Kidney epithelial cell (primary cell): ENCODE data around the gene PTPN1. TPM values are rescaled to one million over a fixed set of nuclear protein-coding genes. Genes with fewer than 3 reads are reported as not detected.

Source experiments
- DNase-seq: peaks from one replicate; pipeline ENCODE4 v3.0.0-alpha.2; 2010; ENCODE audit warnings: low read depth
- H3K27me3 ChIP-seq: 2 replicates; pipeline ENCODE4 v1.6.0; 2011; ENCODE audit warnings: low read length; ENCODE audit not compliant: control insufficient read depth, insufficient read depth
- H3K36me3 ChIP-seq: 2 replicates; pipeline ENCODE4 v1.5.1; 2011; ENCODE audit warnings: low read length; ENCODE audit not compliant: control insufficient read depth, insufficient read depth
- H3K4me3 ChIP-seq: 2 replicates; pipeline ENCODE4 v1.5.1; 2011; ENCODE audit warnings: low read depth, mild to moderate bottlenecking, control low read depth, low read length
- total RNA-seq: library from RNA; depleted of rRNA; stranded (reverse); fragments of >200 nt; gene quantifications from 2 replicates; pipeline ENCODE4 v1.2.3, GENCODE V29; 2015
- TF ChIP-seq, protein P1 (sequence below): IDR thresholded peaks from 2 replicates; pipeline ENCODE4 v1.5.1; 2011; ENCODE audit warnings: mild to moderate bottlenecking, moderate library complexity, low read length, control low read depth, inconsistent platforms; ENCODE audit not compliant: insufficient read depth, poor library complexity, severe bottlenecking

The PTPN1 gene
- total RNA-seq, 1 donor from 2014 or later = 36.9 TPM

DNA sequence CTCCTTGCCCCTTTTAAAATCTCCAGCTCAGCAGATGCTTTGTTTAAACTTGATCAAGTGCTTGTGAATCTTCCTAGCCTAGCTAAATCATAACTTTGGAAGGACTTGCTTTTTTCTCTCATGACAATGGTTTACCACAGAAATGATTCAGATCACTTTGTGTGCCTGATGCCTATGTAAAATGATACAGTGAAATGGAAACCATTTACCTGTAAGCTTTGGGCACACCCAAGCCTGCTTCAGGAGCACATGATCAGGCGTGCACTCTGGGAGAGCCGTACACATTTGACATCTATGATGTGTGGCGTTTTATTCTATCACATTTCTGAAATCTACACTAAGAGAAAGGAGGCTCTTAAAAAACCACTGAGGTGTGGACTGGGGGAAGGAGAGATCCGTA is 41.1 kb downstream of the PTPN1 start:
- TF ChIP-seq, protein P1, sequence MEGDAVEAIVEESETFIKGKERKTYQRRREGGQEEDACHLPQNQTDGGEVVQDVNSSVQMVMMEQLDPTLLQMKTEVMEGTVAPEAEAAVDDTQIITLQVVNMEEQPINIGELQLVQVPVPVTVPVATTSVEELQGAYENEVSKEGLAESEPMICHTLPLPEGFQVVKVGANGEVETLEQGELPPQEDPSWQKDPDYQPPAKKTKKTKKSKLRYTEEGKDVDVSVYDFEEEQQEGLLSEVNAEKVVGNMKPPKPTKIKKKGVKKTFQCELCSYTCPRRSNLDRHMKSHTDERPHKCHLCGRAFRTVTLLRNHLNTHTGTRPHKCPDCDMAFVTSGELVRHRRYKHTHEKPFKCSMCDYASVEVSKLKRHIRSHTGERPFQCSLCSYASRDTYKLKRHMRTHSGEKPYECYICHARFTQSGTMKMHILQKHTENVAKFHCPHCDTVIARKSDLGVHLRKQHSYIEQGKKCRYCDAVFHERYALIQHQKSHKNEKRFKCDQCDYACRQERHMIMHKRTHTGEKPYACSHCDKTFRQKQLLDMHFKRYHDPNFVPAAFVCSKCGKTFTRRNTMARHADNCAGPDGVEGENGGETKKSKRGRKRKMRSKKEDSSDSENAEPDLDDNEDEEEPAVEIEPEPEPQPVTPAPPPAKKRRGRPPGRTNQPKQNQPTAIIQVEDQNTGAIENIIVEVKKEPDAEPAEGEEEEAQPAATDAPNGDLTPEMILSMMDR = no peak
- H3K4me3 ChIP-seq = no peak overlapping the region
- no peaks in the 10 kb centered on the region for H3K36me3 ChIP-seq
- H3K27me3 ChIP-seq = no peaks in the 10 kb centered on the region
- no peak for DNase-seq

DNA sequence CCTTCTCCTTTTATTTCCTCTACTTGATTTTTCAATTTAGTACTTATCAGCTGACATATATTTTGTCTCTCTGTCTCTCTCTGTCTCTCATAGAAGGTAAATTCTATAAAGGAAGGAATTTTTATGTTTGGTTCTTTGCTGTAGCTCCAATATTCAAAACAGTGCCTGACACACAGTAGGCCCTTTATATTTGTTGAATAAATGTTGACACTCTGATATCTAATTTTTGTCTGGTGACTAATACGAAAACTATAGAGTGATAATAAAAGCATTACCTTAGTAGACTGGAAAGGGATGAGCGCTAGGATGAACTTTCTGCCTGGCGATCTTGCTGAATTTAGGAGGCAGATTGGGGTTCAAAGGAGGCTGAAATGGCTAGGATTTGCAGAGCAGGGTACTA is 42.8 kb downstream of the PTPN1 start:
- no peak for DNase-seq
- H3K27me3 ChIP-seq = no peaks in the 10 kb centered on the region
- TF ChIP-seq, protein P1 = no peak

DNA sequence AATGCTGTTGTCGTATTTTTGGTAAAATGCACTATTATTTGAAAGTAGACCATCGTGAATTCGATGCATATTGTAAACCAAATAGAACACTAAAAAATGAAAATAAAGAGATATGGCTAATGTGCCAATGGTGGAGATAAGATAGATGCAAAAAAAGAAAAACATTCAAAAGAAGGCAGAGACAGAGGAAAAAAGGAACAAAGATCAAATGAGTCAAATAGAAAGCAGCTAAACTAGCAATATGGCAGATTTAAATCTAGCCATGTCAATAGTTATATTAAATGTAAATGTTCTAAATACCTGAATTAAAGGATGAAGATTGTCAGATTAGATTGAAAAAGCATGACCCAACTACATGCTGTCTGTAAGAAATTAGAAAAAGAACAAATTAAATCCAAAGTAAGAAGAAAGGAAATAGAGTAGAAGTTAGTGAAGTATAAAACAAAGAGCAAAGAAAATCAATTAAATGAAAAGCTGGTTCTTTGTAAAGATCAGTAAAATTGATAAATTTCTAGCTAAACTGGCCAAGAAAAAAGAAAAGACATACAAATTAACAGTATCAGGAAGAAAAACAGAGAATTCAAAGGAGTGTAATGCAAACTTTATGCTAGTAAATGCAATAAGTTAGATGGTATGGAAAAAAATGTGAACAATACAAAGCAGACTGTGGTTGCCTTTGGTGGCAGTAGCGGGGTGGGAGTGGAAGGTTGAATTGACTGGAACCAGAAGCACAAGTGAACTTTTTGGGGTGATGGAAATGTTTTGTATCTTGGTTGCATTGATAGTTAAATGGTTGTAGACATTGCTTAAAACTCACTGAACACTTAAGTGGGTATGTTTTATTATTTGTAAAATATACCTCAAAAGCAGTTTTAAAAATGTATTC is 44.8 kb downstream of the PTPN1 start:
- TF ChIP-seq, protein P1 = no peak
- Histone ChIP-seq H3K36me3 (no peaks in the 10 kb centered on the region), H3K27me3 (no peaks in the 10 kb centered on the region), H3K4me3 (no peak overlapping the region)
- DNase-seq = no peak

More for the DNA sequence above, 42.8 kb downstream of the PTPN1 start:
- no peaks in the 10 kb centered on the region for H3K36me3 ChIP-seq
- H3K4me3 ChIP-seq = no peak overlapping the region

DNA sequence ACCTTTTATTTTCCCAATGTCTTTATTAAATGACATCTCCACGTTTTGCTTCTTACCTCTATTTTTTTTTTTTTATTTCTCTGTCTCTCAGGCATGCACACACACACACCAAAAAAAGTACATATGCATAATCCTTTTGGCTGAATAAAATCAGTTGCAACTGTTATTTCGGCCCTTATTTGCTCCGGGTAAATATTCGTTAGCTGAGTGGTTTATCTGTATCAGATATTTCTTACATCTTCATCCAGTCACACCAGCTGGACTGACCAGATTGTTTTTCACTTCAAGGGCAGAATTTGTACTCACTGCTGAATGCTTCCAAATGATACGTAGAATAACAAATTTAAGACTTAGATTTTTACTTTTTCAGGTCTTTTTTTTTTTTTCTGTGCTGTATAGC is 45.5 kb downstream of the PTPN1 start:
- no peaks in the 10 kb centered on the region for H3K36me3 ChIP-seq
- no peak for DNase-seq
- no peak overlapping the region for H3K4me3 ChIP-seq
- H3K27me3 ChIP-seq = no peaks in the 10 kb centered on the region
- TF ChIP-seq, protein P1 = no peak

DNA sequence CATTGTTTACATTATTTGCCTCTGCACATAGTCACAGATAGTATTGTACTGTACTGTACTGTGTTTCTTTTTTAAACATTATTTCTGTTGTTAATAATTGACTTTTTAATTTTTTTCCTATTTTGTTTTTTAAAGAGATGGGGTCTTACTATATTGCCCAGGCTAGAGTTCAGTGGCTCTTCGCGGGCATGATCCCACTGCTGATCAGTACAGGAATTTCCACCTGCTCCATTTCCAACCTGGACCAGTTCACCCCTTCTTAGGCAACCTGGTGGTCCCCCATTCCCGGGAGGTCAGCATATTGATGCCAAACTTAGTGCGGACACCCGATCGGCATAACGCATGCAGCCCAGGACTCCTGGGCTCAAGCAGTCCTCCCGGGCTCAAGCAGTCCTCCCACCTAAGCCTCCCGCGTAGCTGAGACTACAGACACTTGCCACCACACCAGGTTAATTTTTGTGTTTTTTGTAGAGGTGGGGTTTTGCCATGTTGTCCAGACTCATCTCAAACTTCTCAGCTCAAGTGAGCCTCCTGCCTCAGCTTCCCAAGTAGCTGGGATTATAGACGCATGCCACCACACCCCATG is 47.5 kb downstream of the PTPN1 start:
- Histone ChIP-seq H3K27me3 (no peaks in the 10 kb centered on the region), H3K4me3 (no peak overlapping the region), H3K36me3 (peaks cover 1% of the 10 kb centered on the region)
- DNase-seq = no peak
- TF ChIP-seq, protein P1 = no peak
